ENCODE measurements around the gene SENP8. TPM values are rescaled to one million over a fixed set of nuclear protein-coding genes. Genes with fewer than 3 reads are reported as not detected.
"Not testable (repeated sequence)": the region's sequence is repeated elsewhere in the genome, so short reads cannot be mapped to it uniquely, and the experiment has no call there.

SENP8 gene
- total RNA-seq, 1 donor from 2014 or later = 6.5 TPM

- Histone ChIP-seq H3K4me1 (peaks cover 34% of the 10 kb centered on the region), H3K27ac (replicated peaks) (no peak overlapping the region), H3K36me3 (peaks cover 6% of the 10 kb centered on the region), H3K9me3 (replicated peaks) (no peaks in the 10 kb centered on the region), H3K4me3 (no peak overlapping the region), H3K27me3 (ENCODE audit: low read depth) (no peaks in the 10 kb centered on the region)
- intact Hi-C loops (cut with micrococcal nuclease) = no loop called here
- no peak for TF ChIP-seq CTCF (IDR thresholded peaks at IDR 0.05; ENCODE audit: borderline replicate concordance)
- no peak for DNase-seq
These were observed 26.2 kb upstream of the SENP8 start for GRCh38 chr15:72092006-72092405.

GRCh38 chr15:72092691-72093090 is 25.5 kb upstream of the SENP8 start:
- no peaks in the 10 kb centered on the region for H3K9me3 ChIP-seq (replicated peaks)
- intact Hi-C loops (cut with micrococcal nuclease) = no loop called here
- no peak overlapping the region for H3K27ac ChIP-seq (replicated peaks)
- no peak for TF ChIP-seq CTCF (IDR thresholded peaks at IDR 0.05; ENCODE audit: borderline replicate concordance)
- DNase-seq = no peak
- H3K4me1 ChIP-seq = peaks cover 27% of the 10 kb centered on the region
- no peak overlapping the region for H3K4me3 ChIP-seq
- peaks cover 6% of the 10 kb centered on the region for H3K36me3 ChIP-seq
- no peaks in the 10 kb centered on the region for H3K27me3 ChIP-seq (ENCODE audit: low read depth)

GRCh38 chr15:72096796-72097195 is 21.4 kb upstream of the SENP8 start:
- H3K4me3 ChIP-seq = no peak overlapping the region
- H3K36me3 ChIP-seq = peaks cover 6% of the 10 kb centered on the region
- DNase-seq = no peak
- H3K27me3 ChIP-seq (ENCODE audit: low read depth) = no peaks in the 10 kb centered on the region
- H3K4me1 ChIP-seq = peaks cover 11% of the 10 kb centered on the region
- TF ChIP-seq CTCF (IDR thresholded peaks at IDR 0.05; ENCODE audit: borderline replicate concordance) = no peak
- intact Hi-C loops (cut with micrococcal nuclease) = no loop called here
- H3K9me3 ChIP-seq (replicated peaks) = no peaks in the 10 kb centered on the region
- H3K27ac ChIP-seq (replicated peaks) = no peak overlapping the region

GRCh38 chr15:72098040-72098439 is 20.2 kb upstream of the SENP8 start:
- H3K4me3 ChIP-seq = no peak overlapping the region
- no peak for TF ChIP-seq CTCF (IDR thresholded peaks at IDR 0.05; ENCODE audit: borderline replicate concordance)
- H3K27ac ChIP-seq (replicated peaks) = no peak overlapping the region
- peaks cover 6% of the 10 kb centered on the region for H3K4me1 ChIP-seq
- H3K9me3 ChIP-seq (replicated peaks) = no peaks in the 10 kb centered on the region
- no peak for DNase-seq
- intact Hi-C loops (cut with micrococcal nuclease) = no loop called here
- peaks cover 6% of the 10 kb centered on the region for H3K36me3 ChIP-seq
- H3K27me3 ChIP-seq (ENCODE audit: low read depth) = no peaks in the 10 kb centered on the region

- Histone ChIP-seq H3K27ac (replicated peaks) (no peak overlapping the region), H3K27me3 (ENCODE audit: low read depth) (no peaks in the 10 kb centered on the region), H3K9me3 (replicated peaks) (no peaks in the 10 kb centered on the region), H3K4me3 (no peak overlapping the region), H3K36me3 (peaks cover 6% of the 10 kb centered on the region), H3K4me1 (peaks cover 15% of the 10 kb centered on the region)
- no peak for DNase-seq
- intact Hi-C loops (cut with micrococcal nuclease) = no loop called here
- no peak for TF ChIP-seq CTCF (IDR thresholded peaks at IDR 0.05; ENCODE audit: borderline replicate concordance)
These were observed 19.0 kb upstream of the SENP8 start for GRCh38 chr15:72099155-72099554.

- H3K4me1 ChIP-seq = peaks cover 22% of the 10 kb centered on the region
- H3K36me3 ChIP-seq; H3K9me3 ChIP-seq (replicated peaks); H3K27me3 ChIP-seq (ENCODE audit: low read depth); DNase-seq; H3K4me3 ChIP-seq; H3K27ac ChIP-seq (replicated peaks); intact Hi-C loops (cut with micrococcal nuclease): not testable (repeated sequence)
These were observed 17.7 kb upstream of the SENP8 start for GRCh38 chr15:72100551-72100950.

All from left ventricle myocardium inferior (tissue), 1 donor.